Hematopoietic multipotent progenitor cell treated with erythropoietin and hydrocortisone succinate and interleukin-3 and kit ligand, for 15 days (in vitro differentiated cells): Measurements from ENCODE around the gene ENO4.

Experiments
- DNase-seq: peaks from one replicate; pipeline ENCODE4 v3.0.0-alpha.2; 2015; ENCODE audit warnings: low spot score

Gene ENO4

DNA sequence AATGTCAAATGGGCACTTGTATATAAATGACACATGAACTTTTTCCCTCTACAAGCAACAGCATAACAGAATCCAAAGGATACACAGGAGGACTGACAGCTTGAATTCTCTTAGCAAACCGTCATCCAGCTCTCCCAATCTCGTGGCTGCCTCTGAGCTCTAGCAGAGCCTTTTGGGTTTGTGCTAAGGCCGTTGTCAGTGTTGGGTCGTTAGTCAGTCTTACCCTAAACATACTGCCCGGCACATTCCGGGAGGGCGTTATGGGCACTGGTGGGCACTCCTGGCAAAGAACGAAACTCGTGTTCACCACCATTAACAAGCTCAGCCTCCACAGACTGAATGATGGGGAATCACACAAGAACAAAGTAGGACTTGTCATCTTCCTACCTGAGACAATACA, 19.6 kb upstream of the ENO4 start:
- no peak for DNase-seq

DNA sequence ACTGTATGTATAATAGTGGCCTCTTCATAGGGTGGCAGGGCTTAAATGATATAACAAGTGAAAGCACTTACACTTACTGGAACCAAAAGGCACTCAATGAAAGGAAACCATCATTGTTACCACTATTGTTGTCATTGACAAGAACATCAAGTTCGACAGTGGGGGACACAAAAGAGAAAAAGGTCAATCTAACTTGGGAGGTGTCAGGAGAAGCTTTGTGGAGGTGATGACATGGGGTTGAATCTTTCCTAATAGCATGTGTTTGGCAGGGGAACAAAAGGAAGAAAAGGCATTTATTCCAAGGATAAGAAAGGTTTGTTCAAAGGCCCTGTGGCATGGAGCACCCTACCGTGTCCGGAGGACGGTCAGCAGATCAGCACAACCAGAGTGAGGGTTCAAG, 18.2 kb upstream of the ENO4 start:
- DNase-seq = no peak

DNA sequence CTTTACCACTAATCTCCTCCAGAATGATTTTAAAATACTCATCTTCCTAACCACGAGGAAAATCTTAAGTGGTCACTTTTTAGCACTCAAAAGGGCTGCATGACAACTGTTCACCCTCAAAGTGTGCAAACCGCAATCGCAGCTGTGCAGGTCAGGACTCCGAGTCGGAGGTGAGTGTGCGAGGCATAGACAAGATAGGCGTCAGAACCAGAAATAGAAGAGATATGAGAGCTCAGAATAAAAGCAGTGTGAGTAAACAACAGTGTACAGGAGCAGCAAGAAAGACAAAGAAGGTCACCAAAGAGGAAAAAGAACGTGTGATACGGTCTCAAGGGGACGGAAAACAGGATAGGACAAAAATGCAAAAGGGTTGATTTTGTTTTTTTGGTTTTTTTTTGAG, 17.5 kb upstream of the ENO4 start:
- DNase-seq = no peak

- DNase-seq = no peak
These were observed 15.0 kb upstream of the ENO4 start for GRCh38 chr10:116833986-116834985.

- DNase-seq = no peak
These were observed 13.6 kb upstream of the ENO4 start for GRCh38 chr10:116835658-116836057.

- DNase-seq = no peak
These were observed 13.2 kb upstream of the ENO4 start for GRCh38 chr10:116836083-116836482.

DNA sequence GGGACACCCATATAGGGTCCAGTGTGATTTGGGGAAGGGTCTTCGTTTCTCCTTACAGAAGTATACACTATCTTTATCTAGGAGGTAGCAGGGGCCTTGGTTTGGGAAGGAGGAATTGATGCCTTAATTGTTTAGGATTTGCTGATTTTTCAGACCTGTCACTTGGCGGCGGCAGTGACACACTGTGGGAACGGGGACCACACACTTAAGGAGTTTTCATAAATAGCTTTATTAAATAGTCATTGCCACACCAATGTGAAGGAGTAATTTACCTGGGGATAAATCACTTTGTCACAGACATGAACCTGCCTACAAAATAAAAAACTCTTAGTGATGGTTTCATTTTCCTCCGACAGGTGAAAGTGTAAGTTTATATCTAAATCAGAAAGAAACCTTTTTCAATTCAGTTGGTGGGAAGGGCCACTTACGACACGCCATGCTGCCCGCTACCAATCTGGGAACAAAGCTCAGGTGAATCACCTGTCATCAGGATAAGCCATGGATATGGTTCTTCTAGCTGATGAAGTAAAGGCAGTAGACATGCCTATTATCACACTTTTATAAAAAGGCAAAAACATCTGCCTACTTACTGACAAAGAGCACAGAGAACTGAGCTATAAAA, 12.3 kb upstream of the ENO4 start:
- no peak for DNase-seq

DNA sequence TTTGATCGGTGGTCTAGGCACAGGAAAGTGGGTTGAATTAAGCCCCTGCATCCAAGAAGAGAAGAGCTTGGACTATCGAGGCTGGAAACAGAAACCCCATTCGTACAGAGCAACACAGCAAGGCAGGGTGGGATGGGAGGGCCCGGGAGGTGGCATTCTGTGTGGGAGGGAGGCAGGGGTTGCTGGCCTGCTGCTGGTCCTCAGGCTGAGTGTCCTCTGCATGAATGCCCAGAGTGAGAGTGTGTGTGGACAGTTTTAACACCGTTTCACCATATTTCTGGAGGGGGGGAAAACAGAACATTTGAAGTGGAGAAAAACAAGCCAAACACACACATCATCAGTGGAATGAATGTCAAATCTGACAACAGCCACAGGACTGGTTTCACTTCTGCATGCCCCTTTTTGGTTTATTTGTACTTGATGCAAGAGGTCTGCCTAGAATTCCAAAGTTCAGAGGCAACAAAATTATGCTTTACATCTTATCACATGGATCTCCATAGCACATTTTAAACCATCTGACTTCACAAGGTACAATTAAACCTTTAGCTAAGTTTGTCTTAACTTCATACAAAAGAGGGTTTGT, 11.1 kb upstream of the ENO4 start:
- DNase-seq = no peak

GRCh38 chr10:116840389-116841075, 8.8 kb upstream of the ENO4 start:
- DNase-seq = no peak

DNA sequence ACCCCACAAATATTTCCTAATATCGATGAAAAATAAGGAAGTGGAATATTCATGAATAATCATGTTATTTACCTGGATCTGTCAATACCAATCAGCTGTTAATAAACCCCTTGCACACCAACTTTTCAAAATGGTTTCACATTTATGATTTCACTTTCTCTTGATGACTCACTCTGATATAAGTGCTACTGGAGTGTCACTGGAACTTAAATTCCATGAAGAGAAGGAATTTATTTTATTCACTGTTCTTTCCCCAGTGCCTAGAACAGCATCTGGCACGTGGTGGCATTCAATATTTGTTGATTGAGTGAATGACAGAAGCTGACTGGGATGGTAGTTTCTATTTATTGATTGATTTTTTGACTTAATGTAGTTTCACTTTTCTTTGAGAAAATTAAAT, 3.5 kb upstream of the ENO4 start:
- DNase-seq = no peak

GRCh38 chr10:116848032-116848943, 1.0 kb upstream of the ENO4 start:
- DNase-seq = no peak

DNA sequence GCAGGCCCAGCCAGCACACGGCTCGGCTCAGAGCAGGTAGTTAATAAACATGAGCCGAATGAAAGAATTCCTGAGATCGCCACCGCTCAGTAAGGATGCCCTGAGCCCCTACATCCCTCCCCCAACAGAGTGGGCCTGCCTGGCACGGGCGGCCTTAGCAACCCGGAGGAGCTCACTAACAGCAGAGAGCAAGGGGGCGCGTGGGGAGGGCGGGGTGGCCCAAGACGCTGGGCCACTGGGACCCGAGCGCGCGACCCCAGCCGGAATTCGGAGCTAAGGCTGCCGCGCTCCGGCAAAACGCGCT, 403 bp upstream of the ENO4 start:
- no peak for DNase-seq

DNA sequence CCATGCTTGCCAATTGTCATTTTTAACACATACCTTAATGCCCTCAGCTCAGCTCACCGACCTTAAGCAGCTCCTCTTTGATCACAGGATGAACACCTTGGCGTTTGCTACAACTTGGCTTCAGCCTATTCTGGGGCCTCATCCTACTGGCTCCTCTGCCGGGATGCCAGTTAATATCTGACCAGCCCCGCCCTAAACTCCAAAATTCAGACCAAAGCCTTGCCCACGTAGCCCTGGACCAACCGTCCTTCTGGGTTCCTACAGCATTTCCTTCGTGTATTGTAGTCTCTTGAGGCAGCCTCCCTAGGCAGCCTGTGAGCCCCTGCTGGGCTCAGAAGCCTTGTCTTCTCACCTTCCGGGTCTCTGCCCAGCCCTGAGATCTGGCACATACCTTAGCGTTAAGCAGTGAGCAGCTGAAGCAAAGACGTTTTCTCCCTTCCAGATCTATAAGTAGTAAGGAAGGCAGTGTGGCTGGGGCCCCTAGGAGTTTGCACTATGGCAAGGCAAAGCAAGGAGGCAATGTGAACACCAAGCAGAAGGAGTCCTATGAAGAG, 836 bp downstream of the ENO4 start:
- no peak for DNase-seq

DNA sequence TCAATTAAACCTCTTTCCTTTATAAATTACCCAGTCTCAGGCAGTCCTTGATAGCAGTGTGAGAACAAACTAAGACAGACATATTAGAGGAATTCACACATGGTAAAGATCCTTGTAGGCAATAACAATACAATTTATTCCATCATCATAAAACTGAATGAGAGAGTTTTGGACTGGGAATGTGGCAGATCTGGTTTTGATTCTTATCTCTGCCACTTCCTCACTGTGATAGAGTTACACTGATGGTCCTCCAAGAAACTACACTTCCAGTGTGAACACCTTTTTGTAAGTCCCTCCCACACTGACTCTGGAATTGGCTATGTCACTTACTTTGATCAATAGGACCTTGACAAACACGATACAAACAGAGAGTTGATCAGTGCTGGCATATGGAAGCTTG, 2.9 kb downstream of the ENO4 start:
- DNase-seq = no peak

DNA sequence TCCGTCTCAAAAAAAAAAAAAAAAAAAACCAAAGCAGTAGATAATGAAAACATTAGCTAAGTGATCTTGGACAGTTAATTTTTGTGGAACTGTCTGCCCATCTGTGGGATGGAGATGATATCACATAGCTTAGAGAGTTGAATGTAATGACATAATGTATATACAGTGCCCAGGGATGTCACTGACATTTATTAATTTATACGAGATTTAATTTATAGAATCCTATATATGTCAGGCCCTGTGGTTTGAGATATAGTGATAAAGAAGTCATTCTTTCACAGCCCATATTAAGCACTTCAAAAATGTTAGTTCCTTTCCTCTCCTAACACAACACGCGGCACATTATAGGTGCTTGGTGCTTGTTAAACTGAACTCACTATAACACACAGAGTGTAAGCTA, 4.0 kb downstream of the ENO4 start:
- no peak for DNase-seq

- no peak for DNase-seq
These were observed 4.4 kb downstream of the ENO4 start for GRCh38 chr10:116853701-116854100.

- no peak for DNase-seq
These were observed 7.9 kb downstream of the ENO4 start for GRCh38 chr10:116857156-116857555.

DNA sequence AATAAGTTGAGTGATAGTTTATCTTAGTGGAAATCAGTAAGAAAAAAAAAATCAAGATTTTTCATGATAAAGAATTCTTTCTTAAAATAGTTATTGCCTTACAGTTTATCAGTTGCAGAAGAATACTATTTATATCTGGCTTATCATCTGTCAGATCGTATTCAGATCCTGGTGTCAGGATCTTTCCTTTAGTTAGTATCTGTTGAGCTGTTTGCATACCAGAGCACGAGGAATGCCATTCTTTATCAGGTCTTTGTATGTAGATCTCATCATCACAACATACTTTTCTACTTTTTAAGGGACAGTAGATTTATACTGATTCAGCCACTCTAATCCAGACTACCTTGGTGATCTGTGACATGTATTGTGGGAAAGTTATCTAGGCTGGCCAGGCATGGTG, 12.5 kb downstream of the ENO4 start:
- no peak for DNase-seq

GRCh38 chr10:116864436-116864835, 15.1 kb downstream of the ENO4 start:
- DNase-seq = no peak

- DNase-seq = no peak
These were observed 16.8 kb downstream of the ENO4 start for GRCh38 chr10:116866066-116866465.

- DNase-seq = no peak
These were observed 17.8 kb downstream of the ENO4 start for GRCh38 chr10:116866987-116867595.
